ENCODE measurements around the gene SEZ6L2. TPM values are rescaled to one million over a fixed set of nuclear protein-coding genes. Genes with fewer than 3 reads are reported as not detected.

SEZ6L2 gene
- total and polyA plus RNA-seq, 2 of the 8 experiments (the other 6 are each of a cell fraction or from before 2014, with no cell fraction given): 43.5 to 47.7 TPM

- no peak for TF ChIP-seq GABPA (IDR thresholded peaks at IDR 0.05; ENCODE audit: borderline replicate concordance, insufficient read depth, low read length)
- TF ChIP-seq CHD1 (IDR thresholded peaks at IDR 0.05; ENCODE audit: low read depth, low read length): no peak
- no peak for TF ChIP-seq RBBP5 (IDR thresholded peaks at IDR 0.05; ENCODE audit: borderline replicate concordance, low read depth, low read length)
- no peak for TF ChIP-seq SP2 (IDR thresholded peaks at IDR 0.05; ENCODE audit: low read length)
- no peak for TF ChIP-seq CBX5 (IDR thresholded peaks at IDR 0.05; ENCODE audit: low read depth, low read length)
Measured at GRCh38 chr16:29877266-29877961, 21.9 kb downstream of the SEZ6L2 start (continued).
